GM18517 (cell line): ENCODE results near the gene BPIFB6.

ENCODE experiments used
- ATAC-seq: cut with Tn5 transposase; IDR thresholded peaks from one replicate; pipeline ENCODE4 v1.9.1; 2021; ENCODE audit warnings: mild to moderate bottlenecking, moderate library complexity; ENCODE audit not compliant: unreplicated experiment

BPIFB6 gene

GRCh38 chr20:33059741-33060390, 28.4 kb downstream of the BPIFB6 start:
- ATAC-seq = no peak

GRCh38 chr20:33061658-33062028, 30.2 kb downstream of the BPIFB6 start:
- ATAC-seq = no peak

- ATAC-seq = no peak
Measured at GRCh38 chr20:33062105-33062824, 30.8 kb downstream of the BPIFB6 start.

GRCh38 chr20:33062825-33063149, 31.3 kb downstream of the BPIFB6 start:
- no peak for ATAC-seq

GRCh38 chr20:33063271-33063670, 31.8 kb downstream of the BPIFB6 start:
- no peak for ATAC-seq

GRCh38 chr20:33064572-33065287, 33.3 kb downstream of the BPIFB6 start:
- no peak for ATAC-seq

- ATAC-seq = no peak
Measured at GRCh38 chr20:33065785-33066184, 34.3 kb downstream of the BPIFB6 start.

- ATAC-seq = no peak
Measured at GRCh38 chr20:33067806-33068205, 36.4 kb downstream of the BPIFB6 start.

GRCh38 chr20:33068251-33068939, 36.9 kb downstream of the BPIFB6 start:
- ATAC-seq = no peak

- no peak for ATAC-seq
Measured at GRCh38 chr20:33069673-33070072, 38.2 kb downstream of the BPIFB6 start.

GRCh38 chr20:33070111-33071053, 38.9 kb downstream of the BPIFB6 start:
- ATAC-seq = no peak

- ATAC-seq = no peak
Measured at GRCh38 chr20:33071198-33071597, 39.8 kb downstream of the BPIFB6 start.

GRCh38 chr20:33072362-33072761, 40.9 kb downstream of the BPIFB6 start:
- ATAC-seq = no peak

GRCh38 chr20:33072813-33073212, 41.4 kb downstream of the BPIFB6 start:
- no peak for ATAC-seq

GRCh38 chr20:33074675-33075074, 43.2 kb downstream of the BPIFB6 start:
- ATAC-seq = no peak

- ATAC-seq = no peak
Measured at GRCh38 chr20:33075281-33075680, 43.8 kb downstream of the BPIFB6 start.

- ATAC-seq = no peak
Measured at GRCh38 chr20:33076662-33077372, 45.4 kb downstream of the BPIFB6 start.

- no peak for ATAC-seq
Measured at GRCh38 chr20:33079259-33079658, 47.8 kb downstream of the BPIFB6 start, which contains the start of gene BPIFB4. Gene BPIFB4 (plus strand): TSS chr20:33079643. CDS start chr20:33081527, 1,884 bp downstream.

GRCh38 chr20:33081411-33082154, 50.1 kb downstream of the BPIFB6 start:
- no peak for ATAC-seq
